HG02588 (cell line): ENCODE measurements around the gene PRR7.
"Not testable (repeated sequence)": the region's sequence is repeated elsewhere in the genome, so short reads cannot be mapped to it uniquely, and the experiment has no call there.

ENCODE experiments used
- ATAC-seq: cut with Tn5 transposase; IDR thresholded peaks from one replicate; pipeline ENCODE4 v1.9.1; 2021; ENCODE audit warnings: mild to moderate bottlenecking, moderate library complexity; ENCODE audit not compliant: unreplicated experiment

PRR7 gene

GRCh38 chr5:177479774-177480173 lies 33.2 kb downstream of the PRR7 start:
- ATAC-seq, result no peak

GRCh38 chr5:177482359-177482795 lies 35.8 kb downstream of the PRR7 start:
- ATAC-seq, result no peak

- no peak for ATAC-seq
Measured at GRCh38 chr5:177483042-177483441, 36.4 kb downstream of the PRR7 start.

- ATAC-seq, result no peak
Measured at GRCh38 chr5:177483994-177484901, 37.6 kb downstream of the PRR7 start.

- no peak for ATAC-seq
Measured at GRCh38 chr5:177484902-177485549, 38.4 kb downstream of the PRR7 start.

- ATAC-seq, result not testable (repeated sequence)
Measured at GRCh38 chr5:177485753-177486152, 39.1 kb downstream of the PRR7 start.

- ATAC-seq, result no peak
Measured at GRCh38 chr5:177486256-177486655, 39.6 kb downstream of the PRR7 start.

- ATAC-seq, result no peak
Measured at GRCh38 chr5:177487144-177487543, 40.5 kb downstream of the PRR7 start.

- no peak for ATAC-seq
Measured at GRCh38 chr5:177487975-177488374, 41.4 kb downstream of the PRR7 start.

- ATAC-seq, result no peak
Measured at GRCh38 chr5:177489119-177489716, 42.6 kb downstream of the PRR7 start.

GRCh38 chr5:177490311-177490991 lies 43.8 kb downstream of the PRR7 start:
- no peak for ATAC-seq

GRCh38 chr5:177490992-177491391 lies 44.4 kb downstream of the PRR7 start:
- ATAC-seq, result no peak

- no peak for ATAC-seq
Measured at GRCh38 chr5:177491429-177491945, 44.9 kb downstream of the PRR7 start.

GRCh38 chr5:177491983-177492746 lies 45.6 kb downstream of the PRR7 start:
- no peak for ATAC-seq

- ATAC-seq, result no peak
Measured at GRCh38 chr5:177492841-177493240, 46.2 kb downstream of the PRR7 start.

- ATAC-seq, result no peak
Measured at GRCh38 chr5:177493795-177494345, 47.3 kb downstream of the PRR7 start.

- ATAC-seq, result no peak
Measured at GRCh38 chr5:177494346-177495195, 48.0 kb downstream of the PRR7 start.

GRCh38 chr5:177495243-177496060 lies 48.8 kb downstream of the PRR7 start:
- no peak for ATAC-seq
